ENCODE data around the gene IDH3B.

The IDH3B gene

GRCh38 chr20:2612073-2612472 is 51.9 kb downstream of the IDH3B start:
- DNase-seq, result no peak

GRCh38 chr20:2610941-2611720 is 52.9 kb downstream of the IDH3B start:
- DNase-seq, result peak; percentile 85

GRCh38 chr20:2610326-2610725 is 53.7 kb downstream of the IDH3B start:
- no peak for DNase-seq
